ENCODE data around the gene HAND2. TPM values are rescaled to one million over a fixed set of nuclear protein-coding genes. Genes with fewer than 3 reads are reported as not detected.

The HAND2 gene
- total and polyA plus RNA-seq, 4 donors, result 0.06 to 0.77 (median 0.21) TPM

- 11 to 12% methylated on average over 27 of the region's 27 CpGs for WGBS, 2 donors
- H3K9ac ChIP-seq (ENCODE audit: insufficient read depth in 1 of 2, low read length in 2 of 2), result peak overlapping the region in 1 of 2 donors; percentile 5
- H3K4me1 ChIP-seq (ENCODE audit: control insufficient read depth in 5 of 5, insufficient read depth in 5 of 5, low read length in 5 of 5), result peaks cover 0 to 27% (median 7%) of the 10 kb centered on the region in 5 donors
- peaks cover 0 to 32% (median 0%) of the 10 kb centered on the region in 4 donors for H3K9me3 ChIP-seq (ENCODE audit: control insufficient read depth in 4 of 4, insufficient read depth in 3 of 4, low read length in 3 of 4)
- ATAC-seq (ENCODE audit: insufficient read depth, low FRiP score), result no peak
- H3K27ac ChIP-seq (ENCODE audit: low read depth in 1 of 2, low read length in 1 of 2), result peak overlapping the region in 1 of 2 donors; percentile 95
- no peak for DNase-seq
- H3K4me3 ChIP-seq, result peak overlapping the region; percentile 14
- TF ChIP-seq CTCF (IDR thresholded peaks at IDR 0.05; ENCODE audit: control extremely low read depth, extremely low read depth), result no peak
- no peaks in the 10 kb centered on the region for H3K36me3 ChIP-seq (ENCODE audit: control insufficient read depth in 4 of 4, insufficient read depth in 4 of 4, low read length in 4 of 4)
- H3K27me3 ChIP-seq (ENCODE audit: control insufficient read depth in 3 of 3, insufficient read depth in 3 of 3, low read length in 2 of 3), result peaks cover 14 to 100% (median 95%) of the 10 kb centered on the region in 3 donors
These were observed 8.4 kb downstream of the HAND2 start for GRCh38 chr4:173521467-173522159.

GRCh38 chr4:173520921-173521466 lies 9.0 kb downstream of the HAND2 start:
- ATAC-seq (ENCODE audit: insufficient read depth, low FRiP score) (no peak), DNase-seq (no peak)
- H3K27me3 ChIP-seq (ENCODE audit: control insufficient read depth in 3 of 3, insufficient read depth in 3 of 3, low read length in 2 of 3), result peaks cover 14 to 100% (median 96%) of the 10 kb centered on the region in 3 donors
- H3K4me1 ChIP-seq (ENCODE audit: control insufficient read depth in 5 of 5, insufficient read depth in 5 of 5, low read length in 5 of 5), result peaks cover 0 to 29% (median 7%) of the 10 kb centered on the region in 5 donors
- no peaks in the 10 kb centered on the region for H3K36me3 ChIP-seq (ENCODE audit: control insufficient read depth in 4 of 4, insufficient read depth in 4 of 4, low read length in 4 of 4)
- 16 to 24% methylated on average over 10 of the region's 10 CpGs for WGBS, 2 donors
- H3K9ac ChIP-seq (ENCODE audit: insufficient read depth in 1 of 2, low read length in 2 of 2), result no peak overlapping the region
- H3K27ac ChIP-seq (ENCODE audit: low read depth in 1 of 2, low read length in 1 of 2), result peak overlapping the region in 1 of 2 donors; percentile 95
- H3K9me3 ChIP-seq (ENCODE audit: control insufficient read depth in 4 of 4, insufficient read depth in 3 of 4, low read length in 3 of 4), result peaks cover 0 to 32% (median 0%) of the 10 kb centered on the region in 4 donors
- H3K4me3 ChIP-seq, result no peak overlapping the region
- TF ChIP-seq CTCF (IDR thresholded peaks at IDR 0.05; ENCODE audit: control extremely low read depth, extremely low read depth), result no peak

- Histone ChIP-seq H3K4me3 (no peak overlapping the region), H3K27ac (ENCODE audit: low read depth in 1 of 2, low read length in 1 of 2) (peak overlapping the region in 1 of 2 donors; percentile 95), H3K9ac (ENCODE audit: insufficient read depth in 1 of 2, low read length in 2 of 2) (no peak overlapping the region), H3K9me3 (ENCODE audit: control insufficient read depth in 4 of 4, insufficient read depth in 3 of 4, low read length in 3 of 4) (peaks cover 0 to 27% (median 0%) of the 10 kb centered on the region in 4 donors), H3K4me1 (ENCODE audit: control insufficient read depth in 5 of 5, insufficient read depth in 5 of 5, low read length in 5 of 5) (peaks cover 0 to 29% (median 7%) of the 10 kb centered on the region in 5 donors), H3K36me3 (ENCODE audit: control insufficient read depth in 4 of 4, insufficient read depth in 4 of 4, low read length in 4 of 4) (no peaks in the 10 kb centered on the region), H3K27me3 (ENCODE audit: control insufficient read depth in 3 of 3, insufficient read depth in 3 of 3, low read length in 2 of 3) (peaks cover 4 to 100% (median 96%) of the 10 kb centered on the region in 3 donors)
- 18 to 19% methylated on average over 31 of the region's 31 CpGs for WGBS, 2 donors
- TF ChIP-seq CTCF (IDR thresholded peaks at IDR 0.05; ENCODE audit: control extremely low read depth, extremely low read depth), result no peak
- ATAC-seq (ENCODE audit: insufficient read depth, low FRiP score) (no peak), DNase-seq (peak in 1 of 3 donors; percentile 56)
These were observed 10.6 kb downstream of the HAND2 start for GRCh38 chr4:173519111-173520101.
